Lower leg skin (tissue), 4 donors: ENCODE measurements around the gene CCT7. TPM values are rescaled to one million over a fixed set of nuclear protein-coding genes. Genes with fewer than 3 reads are reported as not detected.

ENCODE experiments used
- DNase-seq, 2 donors: peaks; one replicate each; pipeline ENCODE4 v3.0.0-alpha.2; 2019; ENCODE audit warnings: low spot score in 2 of 2
- H3K4me3 ChIP-seq: fragments of 200-600 bp; sonication (generic); 2 replicates; pipeline ENCODE4 v1.5.1; 2017; ENCODE audit warnings: mild to moderate bottlenecking, low read depth; ENCODE audit not compliant: poor library complexity, severe bottlenecking
- POLR2A ChIP-seq, 2 donors: fragments of 450-650 bp; IDR thresholded peaks; one replicate each; pipeline ENCODE4 v1.6.1; 2016 to 2017; ENCODE audit warnings: antibody characterized with exemption in 2 of 2, mild to moderate bottlenecking in 1 of 2, moderate library complexity in 1 of 2
- WGBS, 2 donors: methylation state at CpG; one replicate each; pipeline ENCODE4 v1.1.5; 2018; 5-methylcytosine and 5-hydroxymethylcytosine counted together
- intact Hi-C: fragments of 100-400 bp; cut with DNase I; formaldehyde crosslinking; loops from one replicate; pipeline ENCODE4 v1.15.0; 2023; ENCODE audit warnings: low total_unique reads
- total RNA-seq, 4 donors: library from RNA; depleted of rRNA; stranded (reverse); fragments of >200 nt; gene quantifications; one replicate each; pipeline ENCODE4 v1.1.0, GENCODE V29; 2016
- TF ChIP-seq, protein P1 (sequence below), 3 donors: fragments of 450-650 bp; IDR thresholded peaks; one replicate each; pipeline ENCODE4 v1.5.1; 2016; ENCODE audit warnings: antibody characterized with exemption in 3 of 3, mild to moderate bottlenecking in 3 of 3, moderate library complexity in 2 of 3

CCT7 gene
- total RNA-seq, 4 donors from 2014 or later = 141 to 173 (median 156) TPM

DNA sequence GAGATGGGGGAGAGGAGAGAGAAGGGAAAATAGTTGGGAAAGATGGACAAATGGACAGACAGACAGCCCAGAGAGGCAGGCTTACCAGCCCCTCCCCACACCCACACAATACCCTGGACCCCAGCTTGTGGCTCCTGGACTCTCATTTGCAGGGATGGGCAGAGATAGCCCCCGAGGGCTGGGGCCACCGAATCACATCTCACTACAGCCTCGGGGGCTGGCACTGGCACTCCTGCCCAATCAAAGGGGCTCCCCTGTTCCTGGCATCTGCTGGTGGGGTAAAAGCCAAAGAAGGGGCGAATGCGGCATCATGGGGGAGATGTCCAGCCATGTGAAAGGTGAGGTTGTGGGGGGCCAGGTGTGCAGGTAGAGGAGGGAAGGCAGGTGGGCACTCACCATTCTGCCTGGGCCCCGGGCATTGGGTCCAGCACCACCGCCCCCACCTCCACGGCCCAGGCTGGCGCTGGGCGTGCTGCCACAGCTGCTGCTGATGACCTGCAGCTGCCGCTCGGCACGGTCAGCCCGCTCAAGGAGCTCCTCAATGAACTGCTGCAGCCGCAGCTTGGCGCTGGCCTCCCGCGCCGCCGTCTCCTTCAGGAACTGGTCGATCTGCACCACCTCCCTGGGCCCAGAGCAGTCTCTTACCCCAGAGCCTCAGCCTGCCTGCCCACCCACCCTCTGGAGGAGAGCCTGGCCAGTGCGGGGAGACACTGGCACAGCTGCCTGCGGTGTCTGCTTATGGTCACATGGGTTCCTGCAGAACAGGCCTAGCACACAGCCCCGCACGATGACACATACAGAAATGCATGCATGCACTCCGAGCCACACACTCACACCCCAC is 32.2 kb downstream of the CCT7 start:
- DNase-seq = no peak
- H3K4me3 ChIP-seq = no peak overlapping the region
- no peak for TF ChIP-seq POLR2A (IDR thresholded peaks at IDR 0.05)
- TF ChIP-seq, protein P1, sequence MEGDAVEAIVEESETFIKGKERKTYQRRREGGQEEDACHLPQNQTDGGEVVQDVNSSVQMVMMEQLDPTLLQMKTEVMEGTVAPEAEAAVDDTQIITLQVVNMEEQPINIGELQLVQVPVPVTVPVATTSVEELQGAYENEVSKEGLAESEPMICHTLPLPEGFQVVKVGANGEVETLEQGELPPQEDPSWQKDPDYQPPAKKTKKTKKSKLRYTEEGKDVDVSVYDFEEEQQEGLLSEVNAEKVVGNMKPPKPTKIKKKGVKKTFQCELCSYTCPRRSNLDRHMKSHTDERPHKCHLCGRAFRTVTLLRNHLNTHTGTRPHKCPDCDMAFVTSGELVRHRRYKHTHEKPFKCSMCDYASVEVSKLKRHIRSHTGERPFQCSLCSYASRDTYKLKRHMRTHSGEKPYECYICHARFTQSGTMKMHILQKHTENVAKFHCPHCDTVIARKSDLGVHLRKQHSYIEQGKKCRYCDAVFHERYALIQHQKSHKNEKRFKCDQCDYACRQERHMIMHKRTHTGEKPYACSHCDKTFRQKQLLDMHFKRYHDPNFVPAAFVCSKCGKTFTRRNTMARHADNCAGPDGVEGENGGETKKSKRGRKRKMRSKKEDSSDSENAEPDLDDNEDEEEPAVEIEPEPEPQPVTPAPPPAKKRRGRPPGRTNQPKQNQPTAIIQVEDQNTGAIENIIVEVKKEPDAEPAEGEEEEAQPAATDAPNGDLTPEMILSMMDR (IDR thresholded peaks at IDR 0.05) = no peak
- WGBS, 2 donors = 82 to 84% methylated on average over 12 to 25 of the region's 26 CpGs
- intact Hi-C loops = no loop called here

DNA sequence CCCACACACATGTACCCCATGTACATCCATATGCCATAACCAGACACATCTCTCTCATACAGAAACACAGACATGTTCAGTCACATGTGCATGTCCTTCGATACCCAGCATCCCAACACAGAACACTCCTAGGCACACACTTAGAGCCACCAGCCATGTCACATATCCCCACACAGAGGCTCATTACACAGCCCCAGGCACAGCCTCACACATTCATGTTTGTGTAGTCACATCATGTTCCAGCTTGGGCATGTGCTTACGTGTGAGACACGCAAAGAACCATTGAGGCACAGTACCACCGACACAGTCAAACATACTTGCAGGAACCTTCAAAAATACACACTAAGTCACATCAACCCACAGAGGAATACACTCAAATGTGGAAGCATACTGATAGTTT is 32.9 kb downstream of the CCT7 start:
- WGBS, 2 donors = 92 to 98% methylated on average over 4 of the region's 4 CpGs
- TF ChIP-seq POLR2A (IDR thresholded peaks at IDR 0.05) = no peak
- TF ChIP-seq, protein P1 (IDR thresholded peaks at IDR 0.05) = no peak
- no peak overlapping the region for H3K4me3 ChIP-seq
- intact Hi-C loops = no loop called here
- DNase-seq = no peak

DNA sequence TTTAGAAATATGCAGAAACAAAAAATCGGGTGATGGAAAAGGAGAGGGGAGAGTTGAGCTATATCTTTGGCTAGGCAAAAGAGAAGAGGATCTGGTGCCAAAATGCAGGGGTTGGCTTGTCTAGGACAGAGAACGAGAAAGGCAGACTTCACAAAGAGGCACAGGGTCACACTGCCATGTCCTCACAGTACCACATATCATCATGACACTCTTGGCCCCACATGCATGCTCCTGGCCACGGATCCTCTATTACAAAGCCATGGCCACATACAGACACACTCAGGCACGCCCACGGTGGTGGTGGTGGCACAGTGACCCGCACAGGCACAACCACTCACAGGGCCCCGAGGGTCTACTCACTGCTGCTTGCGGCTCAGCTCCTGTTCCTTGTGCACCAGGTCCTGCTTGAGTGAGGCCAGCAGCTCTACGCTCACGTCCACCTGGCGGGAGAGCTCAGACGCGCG is 34.3 kb downstream of the CCT7 start:
- no peak for DNase-seq
- intact Hi-C loops = no loop called here
- no peak overlapping the region for H3K4me3 ChIP-seq
- no peak for TF ChIP-seq POLR2A (IDR thresholded peaks at IDR 0.05)
- TF ChIP-seq, protein P1 (IDR thresholded peaks at IDR 0.05) = no peak
- 22 to 40% methylated on average over 12 to 14 of the region's 14 CpGs for WGBS, 2 donors

DNA sequence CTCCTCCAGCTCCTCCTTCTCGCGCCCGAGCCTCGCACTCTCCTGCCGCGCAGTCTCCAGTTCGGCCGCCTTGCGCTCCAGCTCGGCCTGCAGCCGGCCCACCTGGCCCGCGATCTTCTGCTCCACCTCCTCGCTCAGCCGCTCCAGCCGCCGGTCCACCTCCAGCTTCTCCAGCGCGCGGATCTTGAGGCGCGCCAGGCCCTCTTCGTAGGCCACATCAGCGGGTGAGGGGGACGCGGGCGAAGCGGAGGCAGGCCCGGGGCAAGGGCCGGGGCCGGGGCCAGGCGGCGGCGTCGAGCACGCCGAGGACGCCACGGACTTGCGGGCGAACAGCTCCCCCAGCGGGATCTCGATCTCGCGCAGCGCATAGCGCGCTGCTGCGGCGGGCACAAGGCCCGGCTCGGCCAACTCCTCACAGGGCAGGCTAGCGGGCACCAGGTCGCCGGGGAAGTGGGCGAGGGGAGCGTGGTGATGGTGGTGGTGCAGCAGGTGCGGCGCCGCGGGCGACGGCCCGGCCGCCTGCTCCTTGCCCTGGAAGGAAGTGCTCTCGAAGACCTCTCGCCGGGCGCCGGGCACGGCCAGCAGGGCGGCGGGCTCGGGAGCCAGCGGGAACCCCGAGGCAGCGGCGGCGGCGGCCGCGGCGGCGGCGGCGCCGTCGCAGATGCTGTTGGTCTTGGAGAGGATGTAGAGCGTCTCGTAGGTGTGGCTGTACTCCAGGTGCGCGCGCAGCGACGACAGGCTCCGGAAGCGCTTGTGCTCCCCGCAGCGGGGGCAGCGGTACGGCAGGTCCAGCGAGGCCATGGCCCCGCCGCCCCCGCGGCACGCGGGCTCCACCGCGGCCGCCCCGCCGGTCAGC is 35.0 kb downstream of the CCT7 start:
- TF ChIP-seq, protein P1 (IDR thresholded peaks at IDR 0.05) = no peak
- TF ChIP-seq POLR2A (IDR thresholded peaks at IDR 0.05) = no peak
- intact Hi-C loops = no loop called here
- WGBS, 2 donors = 6 to 13% methylated on average over 53 to 56 of the region's 113 CpGs
- H3K4me3 ChIP-seq = no peak overlapping the region
- no peak for DNase-seq

DNA sequence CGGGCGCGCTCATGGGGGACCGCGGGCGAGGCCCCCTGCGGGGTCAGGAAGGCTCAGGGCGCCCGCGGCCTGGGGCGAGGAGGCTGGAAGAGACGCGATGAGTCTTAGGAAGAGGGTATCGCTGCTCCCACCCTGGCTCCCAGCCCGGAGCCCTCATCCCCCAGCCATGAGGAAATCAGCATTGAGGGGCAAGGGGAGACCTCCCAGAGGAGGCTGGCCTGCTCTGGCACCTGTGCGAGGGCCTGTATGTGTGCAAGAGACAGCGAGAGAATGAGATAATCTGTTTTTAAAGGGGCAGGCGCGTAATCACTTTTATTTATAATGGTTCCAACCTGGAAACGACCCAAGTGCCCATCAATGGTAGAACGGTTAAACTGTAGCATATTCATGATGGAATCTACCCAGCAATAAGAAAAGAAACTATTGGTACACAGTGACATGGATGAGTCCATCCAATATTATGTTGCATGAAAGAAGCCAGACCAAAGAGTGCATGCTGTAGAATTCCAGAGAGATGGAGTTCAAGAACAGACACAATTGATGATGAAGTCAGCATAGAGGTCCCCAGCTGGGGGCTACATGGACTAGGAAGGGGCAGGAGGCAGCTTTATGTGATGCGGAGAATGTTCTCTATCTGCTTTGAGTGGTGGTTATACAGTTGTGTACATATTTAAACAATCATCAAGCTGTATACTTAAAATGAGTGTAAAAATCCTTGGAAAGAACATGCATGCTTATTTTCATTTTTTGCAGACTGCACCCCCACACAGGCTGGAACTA is 35.8 kb downstream of the CCT7 start:
- TF ChIP-seq, protein P1 (IDR thresholded peaks at IDR 0.05) = no peak
- H3K4me3 ChIP-seq = no peak overlapping the region
- no peak for DNase-seq
- 15 to 42% methylated on average over 8 to 22 of the region's 22 CpGs for WGBS, 2 donors
- intact Hi-C loops = no loop called here
